SK-N-SH treated with all-trans-retinoic acid at 6 μM for 48 hours (cell line): ENCODE data around the gene WARS2.
"Not testable (repeated sequence)": the region's sequence is repeated elsewhere in the genome, so short reads cannot be mapped to it uniquely, and the experiment has no call there.

ENCODE experiments used
- ATAC-seq: fragments of 200-7000 bp; cut with Tn5 transposase; 3 replicates; pipeline ENCODE4 v1.9.1; 2020; ENCODE audit warnings: mild to moderate bottlenecking, moderate library complexity
- BACH2 ChIP-seq: fragments of 250-450 bp; sonication (Bioruptor Pico); IDR thresholded peaks from 2 replicates; pipeline ENCODE4 v1.9.0; 2021; ENCODE audit warnings: mild to moderate bottlenecking, borderline replicate concordance
- CSDC2 ChIP-seq: fragments of 250-450 bp; sonication (Bioruptor Pico); IDR thresholded peaks from 2 replicates; pipeline ENCODE4 v1.5.0; 2020; ENCODE audit warnings: mild to moderate bottlenecking, moderate library complexity
- ESRRG ChIP-seq: fragments of 250-450 bp; sonication (Bioruptor Pico); IDR thresholded peaks from 2 replicates; pipeline ENCODE4 v1.6.1; 2021; ENCODE audit warnings: mild to moderate bottlenecking
- GLIS3 ChIP-seq: fragments of 250-450 bp; sonication (Bioruptor Pico); IDR thresholded peaks from 2 replicates; pipeline ENCODE4 v1.5.0; 2020; ENCODE audit warnings: mild to moderate bottlenecking, moderate library complexity
- ISL1 ChIP-seq: fragments of 250-450 bp; sonication (Bioruptor Pico); IDR thresholded peaks from 2 replicates; pipeline ENCODE4 v2.1.2; 2022; ENCODE audit warnings: mild to moderate bottlenecking, moderate library complexity
- OSR1 ChIP-seq: fragments of 250-450 bp; sonication (Bioruptor Pico); IDR thresholded peaks from 2 replicates; pipeline ENCODE4 v1.8.0; 2022; ENCODE audit warnings: moderate library complexity, mild to moderate bottlenecking, inconsistent platforms
- PPARA ChIP-seq: fragments of 250-450 bp; sonication (Bioruptor Pico); IDR thresholded peaks from 2 replicates; pipeline ENCODE4 v1.5.0; 2020; ENCODE audit warnings: mild to moderate bottlenecking, borderline replicate concordance
- RARB ChIP-seq: fragments of 250-450 bp; sonication (Bioruptor Pico); IDR thresholded peaks from 2 replicates; pipeline ENCODE4 v1.8.0; 2021; ENCODE audit warnings: mild to moderate bottlenecking, moderate library complexity
- SNAI2 ChIP-seq: fragments of 250-450 bp; sonication (Bioruptor Pico); IDR thresholded peaks from 2 replicates; pipeline ENCODE4 v1.5.0; 2020; ENCODE audit warnings: mild to moderate bottlenecking, moderate library complexity
- TCF4 ChIP-seq: fragments of 250-450 bp; sonication (Bioruptor Pico); IDR thresholded peaks from 2 replicates; pipeline ENCODE4 v1.8.0; 2021; ENCODE audit warnings: mild to moderate bottlenecking, moderate library complexity, borderline replicate concordance
- TOX ChIP-seq: fragments of 250-450 bp; sonication (Bioruptor Pico); IDR thresholded peaks from 2 replicates; pipeline ENCODE4 v1.8.0; 2021; ENCODE audit warnings: mild to moderate bottlenecking, moderate library complexity, borderline replicate concordance
- ZC3H10 ChIP-seq: fragments of 250-450 bp; sonication (Bioruptor Pico); IDR thresholded peaks from 2 replicates; pipeline ENCODE4 v1.5.1; 2021; ENCODE audit warnings: mild to moderate bottlenecking, moderate library complexity
- ZFP3 ChIP-seq: fragments of 250-450 bp; sonication (Bioruptor Pico); IDR thresholded peaks from 2 replicates; pipeline ENCODE4 v1.5.0; 2020; ENCODE audit warnings: mild to moderate bottlenecking, moderate library complexity
- ZFP30 ChIP-seq: fragments of 450-650 bp; formaldehyde crosslinking; IDR thresholded peaks from 2 replicates; pipeline ENCODE4 v1.5.0; 2022; ENCODE audit warnings: mild to moderate bottlenecking, moderate library complexity
- ZNF565 ChIP-seq: fragments of 450-650 bp; formaldehyde crosslinking; conservative IDR thresholded peaks from 2 replicates; pipeline ENCODE4 v1.5.0; 2020; ENCODE audit warnings: low read depth, mild to moderate bottlenecking, moderate library complexity
- ZNF70 ChIP-seq: fragments of 450-650 bp; formaldehyde crosslinking; IDR thresholded peaks from 2 replicates; pipeline ENCODE4 v1.5.0; 2020; ENCODE audit warnings: mild to moderate bottlenecking, moderate library complexity
- ZNF8 ChIP-seq: fragments of 450-650 bp; formaldehyde crosslinking; IDR thresholded peaks from 2 replicates; pipeline ENCODE4 v1.5.0; 2020; ENCODE audit warnings: mild to moderate bottlenecking, moderate library complexity
- TF ChIP-seq, protein P1 (sequence below): fragments of 250-450 bp; sonication (Bioruptor Pico); IDR thresholded peaks from 2 replicates; pipeline ENCODE4 v1.5.0; 2020; ENCODE audit warnings: mild to moderate bottlenecking, moderate library complexity
- TF ChIP-seq, protein P2 (sequence below): fragments of 250-450 bp; sonication (Bioruptor Pico); IDR thresholded peaks from 2 replicates; pipeline ENCODE4 v1.8.0; 2021; ENCODE audit warnings: low read depth, mild to moderate bottlenecking, moderate library complexity, borderline replicate concordance
- TF ChIP-seq, protein P3 (sequence below): fragments of 250-450 bp; sonication (Bioruptor Pico); IDR thresholded peaks from 2 replicates; pipeline ENCODE4 v1.8.0; 2020; ENCODE audit warnings: mild to moderate bottlenecking, moderate library complexity, borderline replicate concordance

Gene WARS2

DNA sequence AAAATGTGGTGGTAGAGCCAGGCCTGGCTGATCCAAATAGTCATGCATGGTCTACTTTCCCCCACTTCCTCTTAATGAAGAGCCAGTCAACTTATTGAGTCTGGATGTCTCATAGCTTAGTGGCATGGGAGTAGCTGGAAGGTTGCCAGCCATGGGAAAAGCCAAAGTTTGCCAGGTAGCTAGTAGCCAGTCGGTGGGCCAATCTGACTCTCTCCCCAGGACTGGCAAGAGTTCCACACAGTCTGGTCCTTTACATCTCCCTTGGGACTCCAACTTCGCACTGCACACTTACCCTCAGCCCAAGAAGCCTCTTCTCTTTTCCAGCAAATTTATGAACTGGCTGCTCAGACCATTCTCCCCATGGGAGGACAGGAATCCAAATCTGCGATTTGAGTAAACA, 8.3 kb downstream of the WARS2 start (continued):
- no peak for TF ChIP-seq ESRRG (CRISPR knock-in tag)
- TF ChIP-seq, all 23 proteins: peak for 0

DNA sequence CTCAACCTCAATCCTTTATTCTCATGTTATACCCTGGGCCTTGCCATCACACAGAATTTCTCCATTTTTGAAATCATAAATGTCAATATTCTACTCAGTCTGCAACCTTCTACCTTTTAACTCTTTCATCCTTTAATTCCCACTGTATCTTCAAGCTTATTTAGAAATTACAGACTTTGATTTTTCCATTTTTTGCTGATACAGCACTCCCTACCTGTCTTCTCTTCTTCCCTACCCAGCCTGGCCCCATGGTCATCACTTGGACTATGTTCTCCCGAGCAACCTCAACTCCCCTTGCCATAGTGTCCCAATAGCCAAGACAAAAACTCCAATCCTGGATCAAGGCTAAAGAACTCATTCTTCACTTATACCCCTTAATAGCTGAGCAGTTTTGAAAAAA, 14.6 kb downstream of the WARS2 start:
- TF ChIP-seq CSDC2 (no peak), ZNF8 (CRISPR knock-in tag) (no peak), TOX (CRISPR knock-in tag) (no peak), PPARA (CRISPR knock-in tag) (no peak), ISL1 (CRISPR knock-in tag) (no peak), ZFP30 (CRISPR knock-in tag) (no peak), ESRRG (CRISPR knock-in tag) (no peak), SNAI2 (CRISPR knock-in tag) (no peak), GLIS3 (no peak), ZNF70 (CRISPR knock-in tag) (no peak), ZNF565 (CRISPR knock-in tag) (no peak), RARB (CRISPR knock-in tag) (no peak)
- TF ChIP-seq, protein P1, sequence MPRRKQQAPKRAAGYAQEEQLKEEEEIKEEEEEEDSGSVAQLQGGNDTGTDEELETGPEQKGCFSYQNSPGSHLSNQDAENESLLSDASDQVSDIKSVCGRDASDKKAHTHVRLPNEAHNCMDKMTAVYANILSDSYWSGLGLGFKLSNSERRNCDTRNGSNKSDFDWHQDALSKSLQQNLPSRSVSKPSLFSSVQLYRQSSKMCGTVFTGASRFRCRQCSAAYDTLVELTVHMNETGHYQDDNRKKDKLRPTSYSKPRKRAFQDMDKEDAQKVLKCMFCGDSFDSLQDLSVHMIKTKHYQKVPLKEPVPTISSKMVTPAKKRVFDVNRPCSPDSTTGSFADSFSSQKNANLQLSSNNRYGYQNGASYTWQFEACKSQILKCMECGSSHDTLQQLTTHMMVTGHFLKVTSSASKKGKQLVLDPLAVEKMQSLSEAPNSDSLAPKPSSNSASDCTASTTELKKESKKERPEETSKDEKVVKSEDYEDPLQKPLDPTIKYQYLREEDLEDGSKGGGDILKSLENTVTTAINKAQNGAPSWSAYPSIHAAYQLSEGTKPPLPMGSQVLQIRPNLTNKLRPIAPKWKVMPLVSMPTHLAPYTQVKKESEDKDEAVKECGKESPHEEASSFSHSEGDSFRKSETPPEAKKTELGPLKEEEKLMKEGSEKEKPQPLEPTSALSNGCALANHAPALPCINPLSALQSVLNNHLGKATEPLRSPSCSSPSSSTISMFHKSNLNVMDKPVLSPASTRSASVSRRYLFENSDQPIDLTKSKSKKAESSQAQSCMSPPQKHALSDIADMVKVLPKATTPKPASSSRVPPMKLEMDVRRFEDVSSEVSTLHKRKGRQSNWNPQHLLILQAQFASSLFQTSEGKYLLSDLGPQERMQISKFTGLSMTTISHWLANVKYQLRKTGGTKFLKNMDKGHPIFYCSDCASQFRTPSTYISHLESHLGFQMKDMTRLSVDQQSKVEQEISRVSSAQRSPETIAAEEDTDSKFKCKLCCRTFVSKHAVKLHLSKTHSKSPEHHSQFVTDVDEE (CRISPR knock-in tag): no peak
- TF ChIP-seq, protein P2, sequence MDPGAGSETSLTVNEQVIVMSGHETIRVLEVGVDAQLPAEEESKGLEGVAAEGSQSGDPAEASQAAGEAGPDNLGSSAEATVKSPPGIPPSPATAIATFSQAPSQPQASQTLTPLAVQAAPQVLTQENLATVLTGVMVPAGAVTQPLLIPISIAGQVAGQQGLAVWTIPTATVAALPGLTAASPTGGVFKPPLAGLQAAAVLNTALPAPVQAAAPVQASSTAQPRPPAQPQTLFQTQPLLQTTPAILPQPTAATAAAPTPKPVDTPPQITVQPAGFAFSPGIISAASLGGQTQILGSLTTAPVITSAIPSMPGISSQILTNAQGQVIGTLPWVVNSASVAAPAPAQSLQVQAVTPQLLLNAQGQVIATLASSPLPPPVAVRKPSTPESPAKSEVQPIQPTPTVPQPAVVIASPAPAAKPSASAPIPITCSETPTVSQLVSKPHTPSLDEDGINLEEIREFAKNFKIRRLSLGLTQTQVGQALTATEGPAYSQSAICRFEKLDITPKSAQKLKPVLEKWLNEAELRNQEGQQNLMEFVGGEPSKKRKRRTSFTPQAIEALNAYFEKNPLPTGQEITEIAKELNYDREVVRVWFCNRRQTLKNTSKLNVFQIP: no peak
- TF ChIP-seq, protein P3, sequence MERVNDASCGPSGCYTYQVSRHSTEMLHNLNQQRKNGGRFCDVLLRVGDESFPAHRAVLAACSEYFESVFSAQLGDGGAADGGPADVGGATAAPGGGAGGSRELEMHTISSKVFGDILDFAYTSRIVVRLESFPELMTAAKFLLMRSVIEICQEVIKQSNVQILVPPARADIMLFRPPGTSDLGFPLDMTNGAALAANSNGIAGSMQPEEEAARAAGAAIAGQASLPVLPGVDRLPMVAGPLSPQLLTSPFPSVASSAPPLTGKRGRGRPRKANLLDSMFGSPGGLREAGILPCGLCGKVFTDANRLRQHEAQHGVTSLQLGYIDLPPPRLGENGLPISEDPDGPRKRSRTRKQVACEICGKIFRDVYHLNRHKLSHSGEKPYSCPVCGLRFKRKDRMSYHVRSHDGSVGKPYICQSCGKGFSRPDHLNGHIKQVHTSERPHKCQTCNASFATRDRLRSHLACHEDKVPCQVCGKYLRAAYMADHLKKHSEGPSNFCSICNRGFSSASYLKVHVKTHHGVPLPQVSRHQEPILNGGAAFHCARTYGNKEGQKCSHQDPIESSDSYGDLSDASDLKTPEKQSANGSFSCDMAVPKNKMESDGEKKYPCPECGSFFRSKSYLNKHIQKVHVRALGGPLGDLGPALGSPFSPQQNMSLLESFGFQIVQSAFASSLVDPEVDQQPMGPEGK (CRISPR knock-in tag): no peak
- TF ChIP-seq, all 23 proteins: peak for 0
- no peak for ATAC-seq

DNA sequence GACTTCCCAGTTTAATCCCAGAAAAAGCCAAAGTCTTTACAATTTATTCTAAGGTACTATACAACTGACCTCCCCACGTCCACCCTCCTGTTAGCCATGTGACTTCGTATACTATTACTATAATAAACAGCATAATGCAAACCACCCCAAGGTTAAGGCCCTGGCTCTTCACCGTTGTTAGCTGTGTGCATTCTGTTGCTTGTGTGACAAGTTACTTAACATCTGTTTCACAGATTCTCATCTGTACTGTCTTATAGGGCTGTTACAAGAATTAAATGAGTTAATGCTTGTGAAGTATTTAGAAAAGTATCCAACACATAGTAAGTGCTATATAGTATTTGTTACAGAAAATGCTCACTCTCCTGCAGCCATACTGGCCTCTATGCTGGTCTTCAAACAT, 15.7 kb downstream of the WARS2 start:
- ATAC-seq: no peak
- TF ChIP-seq SNAI2 (CRISPR knock-in tag): no peak
- no peak for TF ChIP-seq ZFP3 (CRISPR knock-in tag)

DNA sequence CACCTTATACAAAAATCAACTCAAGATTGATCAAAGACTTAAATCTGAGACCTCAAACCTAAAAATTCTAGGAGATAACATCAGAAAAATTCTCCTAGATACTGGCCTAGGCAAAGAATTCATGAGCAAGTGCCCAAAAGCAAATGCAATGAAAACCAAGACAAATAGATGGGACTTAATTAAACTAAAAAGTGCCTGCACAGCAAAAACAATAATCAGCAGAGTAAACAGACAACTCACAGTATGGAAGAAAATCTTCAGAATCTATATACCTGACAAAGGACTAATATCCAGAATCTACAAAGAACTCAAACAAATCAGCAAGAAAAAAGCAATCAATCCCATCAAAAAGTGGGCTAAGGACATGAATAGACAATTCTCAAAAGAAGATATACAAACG, 18.6 kb downstream of the WARS2 start:
- not testable (repeated sequence) for ATAC-seq

DNA sequence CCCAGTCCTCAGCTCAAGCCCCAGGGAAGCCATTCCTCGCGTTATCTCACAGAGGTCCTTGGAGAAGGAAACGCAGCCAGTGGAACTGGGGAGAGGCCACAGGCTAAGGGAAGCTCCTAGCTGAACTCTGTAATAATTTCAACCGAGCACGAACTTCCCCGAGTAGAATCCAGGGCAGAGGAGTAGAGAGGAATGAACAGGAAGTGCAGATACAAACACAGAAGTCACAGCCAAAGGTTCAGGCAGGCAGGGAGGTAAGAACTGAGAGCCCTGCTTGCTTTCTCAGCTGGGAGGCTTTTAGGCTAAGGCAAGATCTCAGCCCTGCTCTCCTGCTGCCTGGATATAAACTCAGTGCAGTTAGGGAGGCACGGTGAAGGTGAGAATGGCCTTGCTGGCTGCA, 23.7 kb downstream of the WARS2 start:
- TF ChIP-seq, protein P2: no peak
- TF ChIP-seq GLIS3 (no peak), ZNF8 (CRISPR knock-in tag) (no peak), BACH2 (CRISPR knock-in tag) (no peak), RARB (CRISPR knock-in tag) (no peak)
- no peak for ATAC-seq

DNA sequence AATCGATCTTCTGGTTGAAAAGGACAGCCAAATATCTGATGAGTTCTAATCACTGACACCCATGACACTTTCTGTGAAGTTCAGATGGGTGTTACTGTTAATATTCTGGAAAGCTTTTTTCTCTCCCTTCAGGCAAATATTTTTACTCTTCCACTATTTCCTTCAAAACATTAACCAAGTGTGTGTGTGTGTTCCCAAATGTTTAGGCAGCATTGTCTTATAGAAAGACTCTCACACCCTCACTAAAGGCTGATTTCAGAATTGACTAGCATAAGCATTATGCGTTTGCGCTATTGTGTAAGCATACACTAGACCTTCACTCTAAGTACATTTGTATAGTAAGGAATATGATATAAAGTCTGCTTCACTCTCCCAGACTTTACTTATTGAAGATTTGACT, 24.7 kb downstream of the WARS2 start:
- ATAC-seq: no peak
- TF ChIP-seq TCF4 (CRISPR knock-in tag) (no peak), ESRRG (CRISPR knock-in tag) (no peak), ISL1 (CRISPR knock-in tag) (no peak), OSR1 (CRISPR knock-in tag) (no peak), ZNF70 (CRISPR knock-in tag) (no peak), RARB (CRISPR knock-in tag) (no peak), ZC3H10 (CRISPR knock-in tag) (no peak), CSDC2 (no peak), SNAI2 (CRISPR knock-in tag) (no peak), ZNF565 (CRISPR knock-in tag) (no peak), GLIS3 (no peak), TOX (CRISPR knock-in tag) (no peak)
- TF ChIP-seq, protein P1 (CRISPR knock-in tag): no peak
- TF ChIP-seq, protein P2: no peak
